Stimulated activated CD8-positive, alpha-beta memory T cell treated with anti-CD3 and anti-CD28 coated beads, Interleukin-15, amount 100 ng/mL, for 1 hour (primary cell): ENCODE results near the gene SMYD3.

Experiments used
- DNase-seq: peaks from one replicate; pipeline ENCODE4 v3.0.0-alpha.2; 2020; ENCODE audit warnings: low read depth

The SMYD3 gene

GRCh38 chr1:245870698-245871097, 636.4 kb downstream of the SMYD3 start:
- DNase-seq, result no peak

DNA sequence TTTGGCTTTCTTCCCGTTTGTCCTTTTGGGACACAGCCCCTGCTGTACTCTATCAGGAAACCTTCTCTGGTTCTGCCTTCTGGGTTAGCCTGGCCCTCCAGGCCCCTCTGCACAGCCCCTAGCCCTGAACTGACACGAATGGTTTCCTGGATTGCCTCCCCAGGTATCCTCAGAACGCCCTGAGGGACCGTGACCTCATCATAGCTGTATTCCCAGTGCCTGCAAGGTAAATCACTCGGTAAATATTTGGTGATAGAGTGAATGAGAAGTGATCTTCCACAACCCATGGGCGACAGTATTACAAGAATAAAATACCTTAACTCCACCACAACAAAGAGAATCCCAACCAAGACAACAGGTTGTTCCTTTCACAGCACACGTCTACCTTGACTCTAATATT, 637.2 kb downstream of the SMYD3 start:
- no peak for DNase-seq

DNA sequence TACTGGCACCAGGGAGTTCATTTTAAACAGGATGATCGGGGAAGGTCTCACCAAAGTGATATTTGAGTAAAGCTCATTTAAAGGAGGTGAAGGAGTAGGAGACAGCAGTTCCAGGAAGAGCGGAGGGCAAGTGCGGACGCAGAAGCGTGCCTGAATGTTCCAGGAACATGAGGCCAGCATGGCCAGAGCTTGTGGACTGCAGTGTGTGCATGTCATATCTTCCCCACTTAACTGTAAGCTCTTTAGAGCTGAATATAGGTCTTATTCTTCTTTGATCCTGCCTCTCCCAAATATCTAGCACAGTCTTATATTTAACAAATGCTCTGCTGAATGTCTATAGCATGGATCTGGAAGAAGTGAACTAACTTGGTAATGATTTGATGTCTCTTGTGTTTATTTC, 639.3 kb downstream of the SMYD3 start:
- DNase-seq, result no peak

GRCh38 chr1:245864872-245865271, 642.2 kb downstream of the SMYD3 start:
- DNase-seq, result no peak

DNA sequence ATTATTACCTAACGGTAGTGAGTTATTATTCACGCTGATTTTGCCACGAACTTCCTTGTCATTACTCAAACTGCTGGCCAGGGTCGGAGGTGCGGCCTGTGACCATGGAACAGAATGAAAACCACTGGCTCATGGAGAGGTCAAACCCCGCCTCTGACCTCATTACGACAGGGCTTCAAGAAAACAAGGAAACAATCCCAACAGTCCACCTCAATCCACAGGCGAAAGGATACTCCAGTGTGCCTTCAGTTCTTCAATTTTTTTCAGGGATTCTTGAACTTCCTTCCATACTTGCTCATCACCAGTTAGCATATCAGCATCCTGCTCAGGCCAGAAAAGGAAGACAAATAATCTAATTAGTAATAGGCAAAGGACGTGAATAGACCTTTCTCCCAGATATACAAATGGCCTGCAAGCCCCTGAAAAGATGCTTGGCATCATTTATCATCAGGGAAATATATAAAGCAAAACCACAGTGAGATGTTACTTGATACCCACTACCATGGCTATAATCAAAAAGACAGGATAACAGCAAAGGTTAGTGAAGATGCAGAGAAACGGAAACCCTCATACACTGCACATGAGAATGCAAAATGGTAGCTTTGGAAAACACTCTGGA, 643.4 kb downstream of the SMYD3 start:
- no peak for DNase-seq

DNA sequence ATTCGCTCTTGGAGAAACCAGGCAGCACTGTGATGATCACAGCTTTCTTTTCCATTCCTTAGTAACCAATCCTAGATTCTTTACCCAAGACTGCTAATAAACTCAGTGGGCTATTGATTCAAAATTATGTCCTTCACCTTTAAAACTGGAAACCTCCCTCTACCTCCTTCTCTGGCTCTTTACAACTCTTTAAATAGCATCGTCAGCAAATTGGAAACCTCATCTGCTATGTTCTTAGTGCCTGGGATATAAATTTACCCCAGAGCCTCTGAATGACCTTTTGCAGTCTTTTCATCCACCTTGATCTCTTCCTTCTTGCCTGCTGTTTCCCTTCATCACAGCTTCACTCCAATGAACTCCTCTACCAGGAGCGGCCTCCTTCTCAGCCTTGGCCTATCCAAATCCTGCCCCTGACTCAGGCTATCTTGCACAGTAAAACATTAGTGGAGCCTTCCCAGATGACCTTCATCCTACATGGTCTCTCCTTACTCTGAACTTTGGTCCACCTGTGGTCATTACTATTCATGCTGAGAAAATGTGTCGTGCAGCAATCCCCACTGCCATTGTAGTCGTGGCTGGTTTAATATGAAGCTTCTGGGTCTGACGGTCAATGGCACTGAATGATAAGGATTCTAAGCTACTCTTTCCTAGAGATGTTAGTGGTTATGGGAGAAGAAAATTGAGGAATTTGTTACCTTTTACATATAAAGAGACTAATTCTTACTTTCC, 644.1 kb downstream of the SMYD3 start:
- no peak for DNase-seq

DNA sequence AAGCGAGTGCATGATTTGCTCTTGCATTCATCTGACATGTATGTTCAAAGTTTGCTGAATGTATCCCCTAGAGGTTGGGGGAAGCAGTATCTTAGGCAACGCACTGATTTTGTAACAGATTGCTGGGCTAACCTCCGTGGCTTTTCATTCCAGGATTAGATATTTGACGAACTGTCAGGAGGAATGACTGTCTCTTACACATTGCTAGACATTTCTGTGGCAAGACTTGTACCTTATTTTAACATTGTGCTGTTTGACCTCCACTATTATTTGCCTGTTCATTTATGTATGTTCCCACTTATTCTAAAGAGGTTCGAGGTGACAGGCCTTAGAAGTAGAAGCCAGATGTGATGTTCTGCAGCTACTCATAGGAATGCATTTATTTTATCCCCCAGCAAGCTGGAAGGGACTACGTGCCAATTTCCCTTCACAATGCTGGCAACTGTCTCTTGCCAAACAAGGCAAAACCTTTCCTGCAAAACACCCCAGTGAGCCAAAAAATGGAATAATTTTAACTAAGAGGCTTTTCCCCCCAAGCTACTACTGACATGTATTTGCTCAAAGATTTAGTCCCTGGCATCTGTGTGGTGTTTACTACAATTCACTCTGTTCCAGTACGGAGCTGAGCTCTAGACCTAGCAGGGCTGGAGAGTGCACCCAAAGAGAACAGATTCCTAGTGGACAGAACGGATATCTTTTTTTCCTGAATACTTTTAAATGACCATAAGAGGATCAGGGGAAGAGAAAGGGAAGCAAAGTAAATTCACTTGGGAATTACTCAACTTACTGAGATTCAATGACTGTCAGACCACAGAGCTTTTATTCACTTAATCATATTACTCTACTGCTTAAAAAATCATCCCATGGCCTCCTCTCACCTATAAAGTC, 646.2 kb downstream of the SMYD3 start:
- DNase-seq, result no peak

DNA sequence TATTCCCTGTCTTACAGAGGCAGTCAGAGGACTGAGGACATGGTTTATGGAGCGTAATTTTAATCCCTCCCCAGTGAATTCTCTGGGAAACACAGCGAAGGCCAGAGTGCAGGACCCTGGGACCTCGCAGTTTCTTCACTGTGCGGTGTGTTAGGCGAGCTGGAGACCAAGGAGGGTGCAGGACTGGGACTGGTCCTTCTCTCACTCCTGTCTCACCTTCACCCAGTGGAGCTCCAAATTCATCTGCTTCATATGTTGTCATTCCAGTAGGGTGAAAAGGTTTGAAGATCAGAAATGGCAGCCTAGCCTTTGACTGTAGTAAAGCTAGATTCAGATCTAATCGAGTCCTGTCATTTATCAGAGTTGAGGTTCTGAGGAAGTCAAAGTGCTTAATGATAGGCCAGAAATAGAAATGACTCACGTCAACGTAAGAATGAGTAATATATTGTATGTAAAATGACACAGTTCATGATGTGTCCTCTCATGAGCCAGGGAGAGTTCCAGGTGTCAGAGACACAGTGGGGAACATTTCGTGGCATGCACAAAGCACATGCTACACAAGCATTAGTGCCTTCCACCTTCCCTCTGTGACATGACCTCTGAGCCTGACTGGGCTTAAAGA, 647.5 kb downstream of the SMYD3 start:
- DNase-seq, result no peak

DNA sequence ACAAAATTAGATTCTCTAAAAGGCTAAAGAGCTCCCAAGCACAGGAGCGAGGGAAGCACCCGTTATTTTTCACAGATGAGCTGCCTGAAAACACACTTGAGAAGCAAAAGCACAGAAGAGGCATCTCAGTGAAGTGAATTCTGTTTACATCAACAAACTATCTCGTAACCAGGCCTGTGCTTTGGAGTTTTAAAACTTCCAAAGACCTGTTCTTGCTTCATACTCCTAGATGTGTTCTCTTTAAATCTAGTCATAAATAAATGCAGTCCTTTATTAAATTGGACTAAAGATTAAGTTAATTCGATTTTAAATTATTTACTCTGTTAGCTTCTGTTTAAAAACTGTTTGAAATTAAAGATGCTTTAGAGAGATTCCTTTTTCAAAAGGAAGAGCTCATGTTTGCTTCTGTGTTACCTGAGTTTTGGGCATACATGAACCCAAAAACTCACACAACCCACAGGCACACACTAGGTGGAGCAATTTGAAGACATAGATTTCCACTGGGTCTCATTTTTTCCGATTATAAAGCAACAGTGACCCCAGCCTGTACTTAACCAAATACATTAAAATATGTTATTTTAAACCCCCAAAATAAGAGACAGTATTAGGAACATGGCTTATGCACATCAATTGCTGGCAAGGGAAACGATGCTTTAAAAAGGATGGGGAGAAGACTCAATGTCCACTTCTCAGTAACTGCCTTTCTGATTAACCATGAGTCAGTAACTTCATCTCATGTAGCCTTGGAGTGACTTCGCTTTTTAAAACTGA, 648.2 kb downstream of the SMYD3 start:
- DNase-seq, result no peak

GRCh38 chr1:245858022-245858721, 648.9 kb downstream of the SMYD3 start:
- no peak for DNase-seq

GRCh38 chr1:245856944-245857531, 650.0 kb downstream of the SMYD3 start:
- DNase-seq, result no peak

GRCh38 chr1:245855846-245856730, 651.0 kb downstream of the SMYD3 start:
- DNase-seq, result no peak

DNA sequence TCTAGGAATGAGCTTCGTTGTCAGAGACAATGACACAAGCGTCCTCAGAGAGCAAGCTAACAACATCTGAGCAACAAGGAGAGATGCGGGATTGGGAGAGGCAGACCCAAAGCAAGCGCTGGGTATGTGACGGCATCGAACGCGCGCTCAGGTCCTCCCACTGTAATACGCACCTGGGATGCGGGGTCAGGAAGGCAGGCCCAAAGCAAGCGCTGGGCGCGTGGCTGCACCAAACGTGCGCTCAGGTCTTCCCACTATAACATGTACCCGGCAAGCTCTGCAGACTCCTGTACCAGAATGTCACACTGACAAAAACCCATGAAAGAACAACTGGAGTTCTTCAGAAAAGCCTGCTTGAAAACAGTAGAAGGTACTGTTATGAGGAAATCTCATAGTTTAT, 653.8 kb downstream of the SMYD3 start:
- no peak for DNase-seq

- DNase-seq, result no peak
Observed at GRCh38 chr1:245843101-245843500, 664.0 kb downstream of the SMYD3 start.

- no peak for DNase-seq
Observed at GRCh38 chr1:245842106-245842505, 665.0 kb downstream of the SMYD3 start.

DNA sequence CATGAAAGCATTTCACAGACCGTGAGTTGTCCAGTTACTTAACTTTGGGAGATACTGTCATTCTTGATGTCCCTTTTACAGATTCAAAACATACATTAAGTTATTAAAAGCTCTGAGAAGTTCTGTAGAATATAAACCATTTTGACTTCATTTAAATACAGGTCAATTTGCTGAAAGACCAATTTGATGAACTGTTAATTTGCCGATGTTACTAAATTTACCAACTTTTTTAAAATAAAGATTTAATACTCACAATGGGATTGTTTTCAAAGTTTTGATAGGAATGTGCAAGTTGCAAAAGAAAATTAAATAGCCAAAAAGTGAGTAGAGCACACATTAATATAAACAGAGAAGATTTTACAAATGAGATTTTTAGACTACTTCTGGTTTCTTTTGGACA, 666.1 kb downstream of the SMYD3 start:
- no peak for DNase-seq

- no peak for DNase-seq
Observed at GRCh38 chr1:245837718-245838117, 669.4 kb downstream of the SMYD3 start.

- DNase-seq, result no peak
Observed at GRCh38 chr1:245835386-245835785, 671.7 kb downstream of the SMYD3 start.

DNA sequence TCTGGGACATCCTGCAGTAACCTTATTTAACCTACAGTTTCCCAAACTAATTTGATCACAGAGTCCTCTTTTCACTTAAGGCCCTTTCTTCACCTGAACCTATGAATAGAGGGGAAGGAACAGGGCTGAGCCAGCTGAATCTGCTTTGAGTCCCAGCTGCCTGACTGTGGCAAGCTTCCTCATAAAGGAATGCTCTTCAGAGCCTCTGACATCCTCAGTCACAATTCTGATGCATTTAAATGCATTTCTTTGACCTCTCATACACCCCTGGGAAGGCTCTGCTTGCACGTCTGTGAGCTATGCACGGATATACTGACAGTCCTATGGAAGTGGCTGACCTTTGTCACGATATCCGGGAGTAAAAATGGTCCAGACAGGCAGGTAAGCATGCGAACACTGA, 673.1 kb downstream of the SMYD3 start:
- no peak for DNase-seq
